Measurements from ENCODE around the gene FAM171A2.

- TF ChIP-seq CTCF (IDR thresholded peaks at IDR 0.05) (no peak), POLR2A (IDR thresholded peaks at IDR 0.05; ENCODE audit: low read depth) (no peak)
Observed at GRCh38 chr17:44402564-44403172, 39.0 kb upstream of the FAM171A2 start.

Measured in esophagus muscularis mucosa (tissue), 3 donors.